ENCODE measurements around the gene ELP4.

- TF ChIP-seq EZH2phosphoT487 (IDR thresholded peaks at IDR 0.05; ENCODE audit: borderline replicate concordance) (no peak), REST (IDR thresholded peaks at IDR 0.05; ENCODE audit: low read depth) (no peak), CTCF (IDR thresholded peaks at IDR 0.05 in 2 of 3, conservative IDR thresholded peaks at IDR 0.05 in 1 of 3; ENCODE audit: borderline replicate concordance in 1 of 3, insufficient read depth in 1 of 3, low read depth in 2 of 3, low read length in 2 of 3) (no peak), EZH2 (IDR thresholded peaks at IDR 0.05) (no peak)
These were observed 88.9 kb downstream of the ELP4 start for GRCh38 chr11:31598454-31598853.

Measured in HCT116 (cell line).